Prostate gland (tissue), 2 donors: Measurements from ENCODE around the gene KCNK13. TPM values are rescaled to one million over a fixed set of nuclear protein-coding genes. Genes with fewer than 3 reads are reported as not detected.

ENCODE experiments used
- DNase-seq: peaks from one replicate; pipeline ENCODE4 v3.0.0-alpha.2; 2019; ENCODE audit warnings: low spot score
- H3K27ac ChIP-seq, 2 donors: fragments of 200-600 bp; sonication (generic); 2 replicates each; pipeline ENCODE4 v1.5.1; 2017 to 2019
- H3K27me3 ChIP-seq: fragments of 200-600 bp; sonication (generic); replicated peaks from 2 replicates; pipeline ENCODE4 v1.5.1; 2019; ENCODE audit not compliant: insufficient read depth
- H3K36me3 ChIP-seq, 2 donors: fragments of 200-600 bp; sonication (generic); 1 replicate in 1 of 2; 2 replicates in 1 of 2; pipeline versions ENCODE4 v1.5.1 to v1.8.1; 2017 to 2019
- H3K4me1 ChIP-seq: fragments of 200-600 bp; sonication (generic); replicated peaks from 2 replicates; pipeline ENCODE4 v1.5.1; 2019
- H3K4me3 ChIP-seq, 2 donors: fragments of 200-600 bp; sonication (generic); 2 replicates each; pipeline ENCODE4 v1.5.1; 2017 to 2019
- H3K9me3 ChIP-seq: fragments of 200-600 bp; sonication (generic); 2 replicates; pipeline ENCODE4 v1.5.1; 2017
- CTCF ChIP-seq, 4 experiments: fragments of 200-600 bp in 2 of 4; fragments of 450-650 bp in 2 of 4; sonication (generic) in 2 of 4; IDR thresholded peaks; 1 replicate in 3 of 4; 2 replicates in 1 of 4; pipeline ENCODE4 v1.5.1; 2016 to 2019; ENCODE audit warnings: antibody characterized with exemption in 4 of 4, mild to moderate bottlenecking in 2 of 4, moderate library complexity in 2 of 4
- POLR2A ChIP-seq: fragments of 450-650 bp; IDR thresholded peaks from one replicate; pipeline ENCODE4 v1.6.1; 2016; ENCODE audit warnings: antibody characterized with exemption, mild to moderate bottlenecking
- POLR2AphosphoS5 ChIP-seq: sonication (generic); formaldehyde crosslinking; IDR thresholded peaks from one replicate; pipeline ENCODE4 v1.6.1; 2017; ENCODE audit warnings: antibody characterized with exemption
- WGBS: methylation state at CpG from one replicate; pipeline ENCODE4 v1.1.5; 2018; 5-methylcytosine and 5-hydroxymethylcytosine counted together
- intact Hi-C: fragments of 100-400 bp; cut with DNase I; formaldehyde crosslinking; loops from one replicate; pipeline ENCODE4 v1.14.2; 2022
- total RNA-seq, 2 donors: library from RNA; depleted of rRNA; stranded (reverse); fragments of >200 nt; gene quantifications; one replicate each; pipeline ENCODE4 v1.1.0, GENCODE V29; 2016

KCNK13 gene
- total RNA-seq, 2 donors from 2014 or later = 0.09 to 36.8 TPM

DNA sequence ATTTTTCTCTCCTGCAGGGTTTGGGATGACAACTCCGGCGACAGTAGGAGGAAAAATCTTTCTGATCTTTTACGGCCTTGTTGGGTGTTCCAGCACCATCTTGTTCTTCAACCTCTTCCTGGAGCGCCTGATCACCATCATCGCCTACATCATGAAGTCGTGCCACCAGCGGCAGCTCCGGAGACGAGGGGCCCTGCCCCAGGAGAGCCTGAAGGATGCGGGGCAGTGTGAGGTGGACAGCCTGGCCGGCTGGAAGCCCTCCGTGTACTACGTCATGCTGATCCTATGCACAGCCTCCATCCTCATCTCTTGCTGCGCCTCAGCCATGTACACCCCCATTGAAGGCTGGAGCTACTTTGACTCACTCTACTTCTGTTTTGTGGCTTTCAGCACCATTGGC is 122.3 kb downstream of the KCNK13 start:
- intact Hi-C loops = no loop called here
- Histone ChIP-seq H3K4me3 (no peak overlapping the region), H3K4me1 (no peaks in the 10 kb centered on the region), H3K27ac (no peak overlapping the region), H3K9me3 (no peaks in the 10 kb centered on the region), H3K27me3 (no peaks in the 10 kb centered on the region), H3K36me3 (no peaks in the 10 kb centered on the region)
- no peak for TF ChIP-seq POLR2AphosphoS5
- TF ChIP-seq POLR2A = no peak
- no peak for TF ChIP-seq CTCF (IDR thresholded peaks at IDR 0.05)
- no peak for DNase-seq
- WGBS = 94% methylated on average over 14 of the region's 14 CpGs

DNA sequence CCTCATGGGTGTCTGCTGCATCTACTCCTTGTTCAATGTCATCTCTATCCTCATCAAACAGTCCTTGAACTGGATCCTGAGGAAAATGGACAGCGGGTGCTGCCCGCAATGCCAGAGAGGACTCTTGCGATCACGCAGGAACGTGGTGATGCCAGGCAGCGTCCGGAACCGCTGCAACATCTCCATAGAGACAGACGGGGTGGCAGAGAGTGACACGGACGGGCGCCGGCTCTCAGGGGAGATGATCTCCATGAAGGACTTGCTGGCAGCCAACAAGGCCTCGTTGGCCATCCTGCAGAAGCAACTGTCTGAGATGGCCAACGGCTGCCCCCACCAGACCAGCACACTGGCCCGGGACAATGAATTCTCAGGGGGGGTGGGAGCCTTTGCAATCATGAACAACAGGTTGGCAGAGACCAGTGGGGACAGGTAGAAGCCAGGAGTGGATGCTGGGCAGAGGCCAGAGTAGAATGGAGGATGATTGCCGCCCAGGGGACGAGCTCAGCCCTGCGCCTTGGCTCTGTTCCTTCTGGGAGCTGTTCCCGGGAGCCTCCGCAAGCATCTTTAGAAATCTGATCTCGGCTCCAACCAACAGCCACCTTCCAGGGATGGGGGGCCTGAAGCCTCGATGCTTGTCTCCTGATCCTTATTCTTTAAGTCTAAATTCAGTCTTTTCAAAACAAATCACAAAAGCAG is 122.9 kb downstream of the KCNK13 start:
- DNase-seq = no peak
- WGBS = 74% methylated on average over 23 of the region's 23 CpGs
- Histone ChIP-seq H3K4me3 (no peak overlapping the region), H3K27ac (no peak overlapping the region), H3K27me3 (no peaks in the 10 kb centered on the region), H3K9me3 (no peaks in the 10 kb centered on the region), H3K36me3 (no peaks in the 10 kb centered on the region), H3K4me1 (no peaks in the 10 kb centered on the region)
- intact Hi-C loops = no loop called here
- TF ChIP-seq CTCF (IDR thresholded peaks at IDR 0.05) = no peak
- no peak for TF ChIP-seq POLR2A
- no peak for TF ChIP-seq POLR2AphosphoS5

- H3K9me3 ChIP-seq = no peaks in the 10 kb centered on the region
- DNase-seq = no peak
- no peaks in the 10 kb centered on the region for H3K4me1 ChIP-seq
- TF ChIP-seq CTCF (IDR thresholded peaks at IDR 0.05) (no peak), POLR2AphosphoS5 (no peak), POLR2A (no peak)
- intact Hi-C loops = no loop called here
- 96% methylated on average over 2 of the region's 2 CpGs for WGBS
- H3K4me3 ChIP-seq = no peak overlapping the region
- H3K36me3 ChIP-seq = no peaks in the 10 kb centered on the region
- no peaks in the 10 kb centered on the region for H3K27me3 ChIP-seq
- H3K27ac ChIP-seq = no peak overlapping the region
Measured at GRCh38 chr14:90188588-90188987, 126.8 kb downstream of the KCNK13 start.

DNA sequence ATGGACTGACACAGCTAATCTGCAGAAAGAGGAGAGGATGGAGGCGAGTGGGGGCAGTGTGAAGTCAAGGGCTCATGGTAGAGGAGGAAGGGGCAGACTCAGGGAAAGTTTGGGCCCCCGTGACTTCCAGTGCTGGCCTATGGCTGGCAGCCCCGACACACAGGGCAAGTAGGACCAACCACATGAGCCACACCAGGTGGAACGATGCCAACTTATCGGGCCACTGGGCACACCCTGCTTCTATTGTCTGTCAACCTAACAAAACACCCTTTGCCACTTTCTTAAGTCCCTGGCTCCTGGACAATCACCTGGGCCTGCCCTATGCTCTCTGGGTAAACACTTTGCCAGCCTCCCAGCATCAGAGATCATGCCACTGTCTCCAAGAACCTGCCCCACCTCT is 129.4 kb downstream of the KCNK13 start:
- Histone ChIP-seq H3K36me3 (no peaks in the 10 kb centered on the region), H3K27me3 (no peaks in the 10 kb centered on the region), H3K27ac (no peak overlapping the region), H3K9me3 (no peaks in the 10 kb centered on the region), H3K4me3 (no peak overlapping the region), H3K4me1 (no peaks in the 10 kb centered on the region)
- TF ChIP-seq POLR2AphosphoS5 = no peak
- no peak for TF ChIP-seq CTCF (IDR thresholded peaks at IDR 0.05)
- no peak for TF ChIP-seq POLR2A
- DNase-seq = no peak
- intact Hi-C loops = no loop called here
- WGBS = 62% methylated on average over 5 of the region's 5 CpGs

- H3K9me3 ChIP-seq = no peaks in the 10 kb centered on the region
- no peaks in the 10 kb centered on the region for H3K27me3 ChIP-seq
- H3K36me3 ChIP-seq = no peaks in the 10 kb centered on the region
- intact Hi-C loops = no loop called here
- 80% methylated on average over 7 of the region's 7 CpGs for WGBS
- TF ChIP-seq CTCF (IDR thresholded peaks at IDR 0.05) = no peak
- no peak for TF ChIP-seq POLR2A
- TF ChIP-seq POLR2AphosphoS5 = no peak
- DNase-seq = no peak
- no peak overlapping the region for H3K27ac ChIP-seq
- H3K4me1 ChIP-seq = no peaks in the 10 kb centered on the region
- H3K4me3 ChIP-seq = no peak overlapping the region
Measured at GRCh38 chr14:90191585-90191984, 129.8 kb downstream of the KCNK13 start.
